GM23248 (cell line): ENCODE data around the gene TTN. TPM values are rescaled to one million over a fixed set of nuclear protein-coding genes. Genes with fewer than 3 reads are reported as not detected.

Source experiments
- DNase-seq: peaks from one replicate; pipeline ENCODE4 v3.0.0-alpha.2; 2015
- H2AFZ ChIP-seq: fragments of 200-600 bp; sonication (generic); 2 replicates; pipeline ENCODE4 v1.6.1; 2016; ENCODE audit warnings: antibody characterized with exemption
- H3F3A ChIP-seq: fragments of 200-600 bp; sonication (generic); 2 replicates; pipeline ENCODE4 v1.6.1; 2016; ENCODE audit warnings: mild to moderate bottlenecking, antibody characterized with exemption, mixed run types; ENCODE audit not compliant: insufficient read depth
- H3K27ac ChIP-seq: fragments of 200-600 bp; sonication (generic); 2 replicates; pipeline ENCODE4 v1.5.1; 2016; ENCODE audit warnings: mild to moderate bottlenecking
- H3K27me3 ChIP-seq: fragments of 200-600 bp; sonication (generic); replicated peaks from 2 replicates; pipeline ENCODE4 v1.6.1; 2016; ENCODE audit warnings: mild to moderate bottlenecking; ENCODE audit not compliant: insufficient read depth
- H3K36me3 ChIP-seq: fragments of 200-600 bp; sonication (generic); 2 replicates; pipeline ENCODE4 v1.6.1; 2016; ENCODE audit warnings: low read depth, mild to moderate bottlenecking
- H3K4me1 ChIP-seq: fragments of 200-600 bp; sonication (generic); 2 replicates; pipeline ENCODE4 v1.6.1; 2016; ENCODE audit warnings: mild to moderate bottlenecking; ENCODE audit not compliant: insufficient read depth
- H3K4me2 ChIP-seq: fragments of 200-600 bp; sonication (generic); one replicate; pipeline ENCODE4 v1.6.1; 2016; ENCODE audit warnings: mild to moderate bottlenecking; ENCODE audit not compliant: unreplicated experiment
- H3K4me3 ChIP-seq: fragments of 200-600 bp; sonication (generic); 2 replicates; pipeline ENCODE4 v1.5.1; 2016; ENCODE audit warnings: mild to moderate bottlenecking
- H3K79me2 ChIP-seq: fragments of 200-600 bp; sonication (generic); 2 replicates; pipeline ENCODE4 v1.6.1; 2016; ENCODE audit warnings: mild to moderate bottlenecking; ENCODE audit not compliant: insufficient read depth
- H3K9ac ChIP-seq: fragments of 200-600 bp; sonication (generic); 2 replicates; pipeline ENCODE4 v1.6.1; 2016; ENCODE audit warnings: mild to moderate bottlenecking
- H3K9me2 ChIP-seq: fragments of 200-600 bp; sonication (generic); 2 replicates; pipeline ENCODE4 v1.6.1; 2016; ENCODE audit warnings: mixed run types, mild to moderate bottlenecking, moderate library complexity; ENCODE audit not compliant: insufficient read depth
- H3K9me3 ChIP-seq: fragments of 200-600 bp; sonication (generic); one replicate; pipeline ENCODE4 v1.6.1; 2017; ENCODE audit warnings: low read depth
- H4K20me1 ChIP-seq: fragments of 200-600 bp; sonication (generic); 2 replicates; pipeline ENCODE4 v1.6.0; 2016; ENCODE audit not compliant: insufficient read depth
- EZH2 ChIP-seq: fragments of 200-600 bp; sonication (generic); IDR thresholded peaks from 2 replicates; pipeline ENCODE4 v1.6.1; 2018; ENCODE audit warnings: antibody characterized with exemption, mild to moderate bottlenecking; ENCODE audit not compliant: insufficient read depth, poor library complexity, severe bottlenecking
- EZH2phosphoT487 ChIP-seq: fragments of 200-600 bp; sonication (generic); IDR thresholded peaks from 2 replicates; pipeline ENCODE4 v1.6.1; 2018; ENCODE audit warnings: antibody characterized with exemption, moderate library complexity, mild to moderate bottlenecking, low read depth; ENCODE audit not compliant: insufficient read depth
- WGBS, 2 experiments: methylation state at CpG; one replicate each; pipeline ENCODE4 v1.1.6; 2015 to 2017; ENCODE audit warnings: low lambda C conversion rate in 2 of 2, low coverage in 1 of 2; ENCODE audit errors: missing lambda C conversion rate in 2 of 2; 5-methylcytosine and 5-hydroxymethylcytosine counted together
- in situ Hi-C: fragments of 300-500 bp; cut with MboI; formaldehyde crosslinking; loops from 2 replicates; pipeline ENCODE4 v1.15.0; 2020
- polyA plus RNA-seq: library from polyadenylated mRNA; unstranded; fragments of >200 nt; fragmentation: Nextera tagmentation; extraction: Ambion mirVana; gene quantifications from 2 replicates; pipeline ENCODE4 v1.2.1, GENCODE V29; 2016
- total RNA-seq: library from RNA; depleted of rRNA; stranded (reverse); fragments of >200 nt; shearing (Covaris generic); gene quantifications from 2 replicates; pipeline ENCODE4 v1.2.3, GENCODE V29; 2014

The TTN gene
- total and polyA plus RNA-seq, 2 experiments from 2014 or later: 0.13 TPM; not detected in 1

DNA sequence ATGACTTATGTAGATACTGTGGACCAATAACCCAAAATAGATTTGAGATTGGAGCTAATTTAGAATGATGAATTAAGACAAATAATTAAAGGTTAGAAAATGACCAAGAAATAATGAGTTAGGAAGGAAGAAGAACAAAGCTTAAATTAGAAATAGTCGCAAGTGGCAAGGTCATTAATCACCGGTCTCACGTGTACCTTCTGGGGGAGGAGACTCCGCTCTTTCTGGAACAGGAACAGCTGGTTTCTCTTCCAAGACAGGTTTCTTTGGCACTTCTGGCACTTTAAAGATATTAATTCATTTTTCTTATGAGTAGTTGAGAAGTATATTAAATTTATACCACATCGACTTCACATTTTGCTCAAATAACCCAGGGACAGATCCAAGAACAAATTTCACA lies 156.7 kb downstream of the TTN start:
- H3K4me3 ChIP-seq: no peak overlapping the region
- no peaks in the 10 kb centered on the region for H3K36me3 ChIP-seq
- H3K9me3 ChIP-seq: no peaks in the 10 kb centered on the region
- TF ChIP-seq EZH2phosphoT487: no peak
- TF ChIP-seq EZH2: no peak
- 70 to 80% methylated on average over 5 of the region's 5 CpGs for WGBS, 2 experiments
- H3K27ac ChIP-seq: no peak overlapping the region
- DNase-seq: no peak
- no peaks in the 10 kb centered on the region for H3K9me2 ChIP-seq
- no peak overlapping the region for H3K9ac ChIP-seq
- no peaks in the 10 kb centered on the region for H3K27me3 ChIP-seq
- in situ Hi-C loops: no loop called here
- no peaks in the 10 kb centered on the region for H3K79me2 ChIP-seq
- no peak overlapping the region for H2AFZ ChIP-seq
- H3K4me2 ChIP-seq: no peak overlapping the region
- no peaks in the 10 kb centered on the region for H3K4me1 ChIP-seq
- H3F3A ChIP-seq: no peaks in the 10 kb centered on the region
- H4K20me1 ChIP-seq: no peaks in the 10 kb centered on the region

DNA sequence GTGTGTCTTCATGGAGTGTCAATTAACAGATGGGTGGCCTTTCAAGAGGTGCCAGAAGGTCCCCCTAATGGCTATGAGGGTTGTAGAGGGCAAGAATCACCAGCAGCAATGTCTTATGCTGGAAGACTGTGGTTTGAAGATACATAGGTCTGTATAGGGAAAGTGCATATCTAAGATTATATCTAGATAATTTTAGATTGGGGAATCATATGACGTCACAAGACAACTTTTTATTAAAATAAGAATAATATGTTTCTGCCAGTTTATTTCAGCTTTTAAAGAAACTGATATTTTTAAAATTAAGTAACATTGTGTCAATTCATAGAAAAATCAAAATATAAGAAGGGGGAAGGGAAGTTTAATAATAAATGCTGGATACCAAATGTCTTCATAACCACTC lies 162.3 kb downstream of the TTN start:
- TF ChIP-seq EZH2 (no peak), EZH2phosphoT487 (no peak)
- H2AFZ ChIP-seq: no peak overlapping the region
- no peaks in the 10 kb centered on the region for H3K4me1 ChIP-seq
- no peak overlapping the region for H3K27ac ChIP-seq
- no peaks in the 10 kb centered on the region for H3K79me2 ChIP-seq
- 78 to 85% methylated on average over 1 of the region's 1 CpG for WGBS, 2 experiments
- DNase-seq: no peak
- H3K9ac ChIP-seq: no peak overlapping the region
- H3K4me2 ChIP-seq: no peak overlapping the region
- in situ Hi-C loops: no loop called here
- H3K27me3 ChIP-seq: no peaks in the 10 kb centered on the region
- H3K4me3 ChIP-seq: no peak overlapping the region
- no peaks in the 10 kb centered on the region for H3K9me2 ChIP-seq
- no peaks in the 10 kb centered on the region for H4K20me1 ChIP-seq
- no peaks in the 10 kb centered on the region for H3F3A ChIP-seq
- H3K36me3 ChIP-seq: no peaks in the 10 kb centered on the region
- H3K9me3 ChIP-seq: no peaks in the 10 kb centered on the region

DNA sequence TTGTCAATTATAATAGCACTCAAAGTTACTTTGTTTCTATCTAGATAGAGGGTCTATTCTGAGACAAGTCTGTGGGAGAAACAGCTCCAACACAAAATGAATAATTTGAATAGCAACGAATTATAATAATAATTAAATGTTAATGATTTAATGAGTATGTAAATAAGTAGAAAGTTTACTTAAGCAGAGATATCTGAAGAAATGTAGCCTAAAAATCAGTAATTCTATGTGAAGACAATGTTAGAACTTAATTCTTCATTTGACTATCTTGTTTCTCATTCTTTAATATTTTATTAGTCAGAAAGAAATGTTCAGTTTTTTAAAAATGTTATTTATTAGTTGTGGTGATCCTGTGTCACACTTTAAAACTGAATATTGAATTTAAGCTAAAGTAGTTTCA lies 165.7 kb downstream of the TTN start:
- DNase-seq: no peak
- Histone ChIP-seq H3K9ac (no peak overlapping the region), H3F3A (no peaks in the 10 kb centered on the region), H2AFZ (no peak overlapping the region), H3K36me3 (no peaks in the 10 kb centered on the region), H3K4me1 (no peaks in the 10 kb centered on the region), H3K27ac (no peak overlapping the region), H3K4me3 (no peak overlapping the region), H3K9me3 (no peaks in the 10 kb centered on the region), H3K4me2 (no peak overlapping the region), H4K20me1 (no peaks in the 10 kb centered on the region), H3K9me2 (no peaks in the 10 kb centered on the region), H3K27me3 (no peaks in the 10 kb centered on the region), H3K79me2 (no peaks in the 10 kb centered on the region)
- WGBS, 2 experiments: 2 to 3% methylated on average over 1 of the region's 1 CpG
- TF ChIP-seq EZH2phosphoT487 (no peak), EZH2 (no peak)
- in situ Hi-C loops: no loop called here

DNA sequence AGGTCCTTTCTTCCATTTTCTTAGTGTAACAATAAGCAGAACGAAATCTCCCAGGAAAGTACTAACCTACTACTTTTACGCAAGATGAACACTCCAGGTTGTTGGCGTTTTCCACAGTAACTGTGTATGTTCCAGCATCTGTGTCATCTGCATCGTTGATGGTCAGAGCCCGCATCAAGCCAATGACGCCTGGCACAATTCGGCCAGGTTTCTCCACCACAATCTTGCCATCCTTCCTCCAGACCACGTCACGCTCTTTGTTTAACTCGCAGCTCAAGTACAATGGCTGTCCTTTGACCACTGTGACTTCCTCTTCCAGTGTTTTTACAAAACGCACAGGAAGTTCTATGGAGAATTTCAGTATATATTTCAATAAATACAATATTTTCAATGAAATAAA lies 171.3 kb downstream of the TTN start:
- in situ Hi-C loops: no loop called here
- H3K9me2 ChIP-seq: no peaks in the 10 kb centered on the region
- H3K36me3 ChIP-seq: no peaks in the 10 kb centered on the region
- H3K9me3 ChIP-seq: no peaks in the 10 kb centered on the region
- 87 to 88% methylated on average over 11 of the region's 11 CpGs for WGBS, 2 experiments
- H3K79me2 ChIP-seq: no peaks in the 10 kb centered on the region
- no peaks in the 10 kb centered on the region for H3K4me1 ChIP-seq
- no peaks in the 10 kb centered on the region for H4K20me1 ChIP-seq
- no peaks in the 10 kb centered on the region for H3F3A ChIP-seq
- H2AFZ ChIP-seq: no peak overlapping the region
- H3K9ac ChIP-seq: no peak overlapping the region
- H3K27me3 ChIP-seq: no peaks in the 10 kb centered on the region
- no peak overlapping the region for H3K27ac ChIP-seq
- H3K4me2 ChIP-seq: no peak overlapping the region
- DNase-seq: no peak
- no peak overlapping the region for H3K4me3 ChIP-seq
- TF ChIP-seq EZH2phosphoT487: no peak
- TF ChIP-seq EZH2: no peak

DNA sequence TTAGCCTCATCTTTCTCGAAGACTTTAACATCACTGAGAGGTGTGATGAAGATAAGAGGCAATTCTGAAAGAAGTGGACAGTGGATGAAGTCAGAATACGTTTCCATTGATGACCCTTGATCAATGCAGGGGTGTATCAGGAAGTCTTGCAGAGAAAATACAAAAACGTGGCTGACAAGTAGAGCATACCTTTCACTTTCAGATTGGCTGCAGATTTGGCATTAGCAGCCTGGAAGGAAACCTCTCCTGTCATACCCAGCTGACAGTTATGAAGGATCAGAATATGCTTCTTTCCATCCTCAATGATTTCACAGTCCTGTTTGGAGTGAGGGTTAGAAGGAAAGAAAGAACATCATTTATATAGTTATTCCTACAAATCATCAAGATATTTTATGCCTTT lies 174.5 kb downstream of the TTN start:
- in situ Hi-C loops: no loop called here

More for the DNA sequence above, 174.5 kb downstream of the TTN start:
- Histone ChIP-seq H3K79me2 (no peaks in the 10 kb centered on the region), H3K4me1 (no peaks in the 10 kb centered on the region), H2AFZ (no peak overlapping the region), H3K36me3 (no peaks in the 10 kb centered on the region), H3K27ac (no peak overlapping the region), H3K4me3 (no peak overlapping the region), H3K9me2 (no peaks in the 10 kb centered on the region), H3F3A (no peaks in the 10 kb centered on the region), H3K4me2 (no peak overlapping the region), H3K27me3 (no peaks in the 10 kb centered on the region), H3K9me3 (no peaks in the 10 kb centered on the region), H3K9ac (no peak overlapping the region), H4K20me1 (no peaks in the 10 kb centered on the region)
- DNase-seq: no peak
- 27 to 29% methylated on average over 3 of the region's 3 CpGs for WGBS, 2 experiments
- TF ChIP-seq EZH2 (no peak), EZH2phosphoT487 (no peak)
